AG04449 (cell line): ENCODE results near the gene CDK12.
A peak's percentile ranks its signal among the peaks of the same experiment; 100 is the strongest.
"Not testable (repeated sequence)": the region's sequence is repeated elsewhere in the genome, so short reads cannot be mapped to it uniquely, and the experiment has no call there.

Source experiments
- CTCF ChIA-PET: fragments of 350-600 bp; formaldehyde crosslinking; extraction: SDS; loops from one replicate; lab custom pipeline; 2021; ENCODE audit warnings: antibody characterized with exemption; lab: Yijun Ruan, JAX
- POLR2A ChIA-PET: fragments of 400-600, 350-600 bp; formaldehyde crosslinking; extraction: SDS; loops from one replicate; lab custom pipeline; 2020; ENCODE audit warnings: antibody characterized with exemption, inconsistent platforms; lab: Yijun Ruan, JAX
- DNase-seq: peaks from one replicate; pipeline ENCODE4 v3.0.0-alpha.2; 2010; ENCODE audit warnings: low read depth, low spot score
- H3K4me3 ChIP-seq: 2 replicates; pipeline ENCODE4 v1.5.1; 2011; ENCODE audit warnings: low read depth, mild to moderate bottlenecking, control low read depth, low read length
- CTCF ChIP-seq: IDR thresholded peaks from one replicate; pipeline ENCODE4 v1.5.1; 2011; ENCODE audit warnings: mild to moderate bottlenecking, moderate library complexity, low read length, control low read depth, inconsistent platforms; ENCODE audit not compliant: insufficient read depth; ENCODE audit errors: missing control alignments

The CDK12 gene

GRCh38 chr17:39450051-39450450, 11.2 kb upstream of the CDK12 start:
- H3K4me3 ChIP-seq: peak overlapping the region; percentile 98
- ChIA-PET POLR2A (interaction anchor here (4.6 kb wide), 1 partner anchor 12 kb away, joined by 43 read pairs; the partner anchor contains the start of gene CDK12), CTCF (interaction anchor here (0.9 to 1.5 kb wide), 2 partner anchors 12 to 205 kb away, joined by 3 to 10 read pairs; partner anchors contain the start of gene CDK12)
- DNase-seq: no peak
- no peak for TF ChIP-seq CTCF

DNA sequence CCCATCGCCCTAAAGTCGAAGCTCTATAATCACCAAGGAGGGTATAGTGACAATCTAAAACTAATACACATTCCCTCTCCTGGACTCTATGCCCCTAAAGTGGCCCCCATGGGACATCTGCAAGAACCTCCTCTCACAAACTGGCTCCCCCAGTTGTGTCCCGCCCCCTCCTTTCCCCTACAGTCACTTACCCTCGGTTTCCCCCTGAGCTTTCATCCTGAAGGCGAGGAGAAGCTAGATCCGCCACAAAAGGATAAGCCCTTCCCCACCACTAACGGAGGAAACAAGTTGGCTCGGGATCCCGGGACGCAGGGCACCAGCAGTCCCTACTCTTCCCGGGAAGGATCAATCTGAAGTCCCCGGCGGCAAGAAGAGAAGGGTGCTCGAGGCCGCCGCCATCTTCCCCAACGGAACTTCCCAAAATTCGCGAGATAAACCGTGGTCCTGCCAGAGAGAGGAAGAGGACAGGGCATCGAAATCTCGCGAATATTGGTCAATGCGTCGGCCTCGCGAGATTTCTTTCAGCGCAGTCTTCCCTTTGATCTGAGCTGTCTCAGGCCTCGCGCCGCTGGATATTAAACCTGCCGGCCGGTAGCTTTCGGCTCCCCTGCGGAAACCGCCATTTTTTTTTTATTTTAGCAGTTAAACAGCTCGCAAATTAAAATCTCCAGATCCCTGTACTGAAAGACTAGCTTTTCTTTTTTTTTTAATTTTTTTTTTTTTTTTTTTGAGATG, 10.3 kb upstream of the CDK12 start, which contains the start of gene MED1:
TSS of gene MED1 (minus strand) at position 417 of the 735 bp plus-strand sequence. CDS start at position 216, 201 bp downstream.
- peak within 1 kb of the TSS; percentile 98 for H3K4me3 ChIP-seq
- DNase-seq: peak; percentile 84
- ChIA-PET CTCF (interaction anchor here (0.7 to 1.5 kb wide), 3 partner anchors 11 to 180 kb away, joined by 3 to 10 read pairs (median 5); partner anchors contain the start of gene CDK12), POLR2A (interaction anchor here (0.7 to 4.6 kb wide), 4 partner anchors 11 to 893 kb away, joined by 3 to 43 read pairs (median 3); partner anchors contain the start of gene CDK12)
- no peak for TF ChIP-seq CTCF

- H3K4me3 ChIP-seq: no peak overlapping the region
- DNase-seq: no peak
- ChIA-PET POLR2A (no interaction called here), CTCF (no interaction called here)
- TF ChIP-seq CTCF: no peak
Measured at GRCh38 chr17:39455919-39456318, 5.4 kb upstream of the CDK12 start.

DNA sequence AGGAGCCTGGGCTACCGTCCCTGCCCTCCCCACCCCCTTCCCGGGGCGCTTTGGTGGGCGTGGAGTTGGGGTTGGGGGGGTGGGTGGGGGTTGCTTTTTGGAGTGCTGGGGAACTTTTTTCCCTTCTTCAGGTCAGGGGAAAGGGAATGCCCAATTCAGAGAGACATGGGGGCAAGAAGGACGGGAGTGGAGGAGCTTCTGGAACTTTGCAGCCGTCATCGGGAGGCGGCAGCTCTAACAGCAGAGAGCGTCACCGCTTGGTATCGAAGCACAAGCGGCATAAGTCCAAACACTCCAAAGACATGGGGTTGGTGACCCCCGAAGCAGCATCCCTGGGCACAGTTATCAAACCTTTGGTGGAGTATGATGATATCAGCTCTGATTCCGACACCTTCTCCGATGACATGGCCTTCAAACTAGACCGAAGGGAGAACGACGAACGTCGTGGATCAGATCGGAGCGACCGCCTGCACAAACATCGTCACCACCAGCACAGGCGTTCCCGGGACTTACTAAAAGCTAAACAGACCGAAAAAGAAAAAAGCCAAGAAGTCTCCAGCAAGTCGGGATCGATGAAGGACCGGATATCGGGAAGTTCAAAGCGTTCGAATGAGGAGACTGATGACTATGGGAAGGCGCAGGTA, 762 bp downstream of the CDK12 start:
- CTCF ChIA-PET: interaction anchor here (0.8 to 2.4 kb wide), 7 partner anchors 11 to 757 kb away, joined by 3 to 11 read pairs (median 5); partner anchors contain the start of genes MED1 and WIPF2
- no peak for DNase-seq
- POLR2A ChIA-PET: interaction anchor here (1.1 to 2.4 kb wide), 4 partner anchors 11 to 191 kb away, joined by 3 to 43 read pairs (median 8); partner anchors contain the start of gene MED1
- no peak for TF ChIP-seq CTCF
- H3K4me3 ChIP-seq: peak overlapping the region; percentile 98

- no peak for DNase-seq
- peak overlapping the region; percentile 98 for H3K4me3 ChIP-seq
- CTCF ChIA-PET: interaction anchor here (0.8 to 2.4 kb wide), 9 partner anchors 12 to 756 kb away, joined by 3 to 11 read pairs (median 4); partner anchors contain the start of genes MED1 and WIPF2
- POLR2A ChIA-PET: interaction anchor here (1.1 to 2.4 kb wide), 4 partner anchors 12 to 192 kb away, joined by 3 to 43 read pairs (median 8); partner anchors contain the start of gene MED1
- no peak for TF ChIP-seq CTCF
Measured at GRCh38 chr17:39462631-39463375, 1.5 kb downstream of the CDK12 start.

DNA sequence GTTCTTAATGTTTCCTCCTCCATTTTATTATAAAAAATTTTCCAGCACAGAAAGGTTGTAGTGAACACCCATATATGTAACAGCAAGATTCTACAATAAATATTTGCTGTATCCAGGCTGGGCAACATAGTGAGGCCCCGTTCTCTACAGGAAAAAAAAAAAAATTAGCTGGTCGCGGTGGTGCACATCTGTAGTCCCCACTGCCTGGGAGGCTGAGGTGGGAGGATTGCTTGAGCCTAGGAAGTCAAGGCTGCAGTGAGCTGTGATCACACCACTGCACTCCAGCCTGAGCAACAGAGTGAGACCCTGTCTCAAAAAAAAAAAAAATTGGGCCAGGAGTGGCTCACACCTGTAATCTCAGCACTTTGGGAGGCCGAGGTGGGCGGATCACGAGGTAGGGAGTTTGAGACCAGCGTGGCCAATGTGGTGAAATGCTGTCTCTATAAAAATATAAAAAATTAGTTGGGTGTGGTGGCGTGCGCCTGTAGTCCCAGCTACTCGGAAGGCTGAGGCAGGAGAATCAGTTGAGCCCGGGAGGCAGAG, 3.4 kb downstream of the CDK12 start:
- H3K4me3 ChIP-seq: peak overlapping the region; percentile 98
- POLR2A ChIA-PET, DNase-seq, CTCF ChIA-PET: not testable (repeated sequence)

GRCh38 chr17:39468610-39469009, 7.3 kb downstream of the CDK12 start:
- CTCF ChIA-PET, POLR2A ChIA-PET, H3K4me3 ChIP-seq, DNase-seq: not testable (repeated sequence)
